ENCODE measurements around the gene CRISPLD2.
"Not testable (repeated sequence)": the region's sequence is repeated elsewhere in the genome, so short reads cannot be mapped to it uniquely, and the experiment has no call there.

CRISPLD2 gene

DNA sequence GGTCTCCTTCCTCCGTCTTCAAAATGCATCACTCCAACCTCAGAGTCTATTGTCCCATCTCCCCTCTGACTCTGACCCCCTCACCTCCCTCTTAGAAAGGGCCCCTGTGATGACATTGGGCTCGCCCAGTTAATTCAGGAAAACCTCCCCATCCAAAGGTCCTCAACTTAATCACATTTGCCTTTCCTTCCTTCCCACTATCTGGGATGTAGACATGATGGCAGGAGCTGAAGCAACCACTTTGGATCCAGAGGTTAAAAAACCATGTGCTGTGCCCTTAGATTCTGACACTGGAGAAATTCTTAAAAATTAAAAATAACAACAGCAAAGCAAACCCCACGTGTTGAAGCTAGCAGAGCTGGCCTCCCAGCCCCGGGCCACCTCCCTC lies 111.3 kb downstream of the CRISPLD2 start:
- DNase-seq (ENCODE audit: low read depth in 2 of 2): no peak

DNA sequence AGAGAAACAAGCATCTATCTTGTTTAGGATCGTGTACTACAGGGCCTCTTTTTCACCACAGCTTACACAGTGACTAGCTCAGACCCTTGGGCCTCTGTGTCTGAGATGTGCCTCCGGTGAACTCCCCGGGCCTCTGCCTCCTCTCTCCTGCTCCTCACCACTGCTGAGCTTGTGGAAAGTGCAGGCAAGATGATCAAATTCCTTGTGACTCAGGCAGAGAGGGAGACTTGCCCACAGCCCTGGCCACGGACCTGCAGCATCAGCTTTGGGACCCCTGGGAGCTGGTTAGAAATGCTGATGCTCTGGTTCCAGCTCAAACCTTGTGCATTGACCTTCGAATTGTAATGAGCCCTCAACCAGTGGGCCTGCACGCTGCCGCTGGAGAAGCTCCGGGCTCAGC lies 111.7 kb downstream of the CRISPLD2 start:
- DNase-seq (ENCODE audit: low read depth in 2 of 2): no peak

DNA sequence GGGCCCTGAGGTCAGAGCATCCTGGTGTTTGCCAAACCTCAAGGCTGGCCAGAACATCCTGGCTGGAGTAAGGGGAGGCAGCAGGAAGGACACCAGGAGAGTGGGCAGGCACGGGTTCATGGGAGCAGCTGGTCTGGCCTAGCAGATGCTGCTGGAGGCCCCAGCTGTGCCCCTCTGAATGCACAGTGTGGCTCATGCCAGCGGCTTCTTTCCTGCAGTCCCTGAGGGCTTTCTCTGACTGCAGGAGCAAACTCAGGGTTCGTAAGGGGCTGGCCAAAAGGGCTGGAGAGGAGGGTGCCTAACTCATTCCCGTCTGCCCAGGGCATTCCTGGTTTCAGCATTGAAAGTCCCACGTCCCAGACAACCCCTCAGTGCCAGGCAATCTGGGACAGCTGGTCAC lies 112.9 kb downstream of the CRISPLD2 start:
- DNase-seq (ENCODE audit: low read depth in 2 of 2): no peak

DNA sequence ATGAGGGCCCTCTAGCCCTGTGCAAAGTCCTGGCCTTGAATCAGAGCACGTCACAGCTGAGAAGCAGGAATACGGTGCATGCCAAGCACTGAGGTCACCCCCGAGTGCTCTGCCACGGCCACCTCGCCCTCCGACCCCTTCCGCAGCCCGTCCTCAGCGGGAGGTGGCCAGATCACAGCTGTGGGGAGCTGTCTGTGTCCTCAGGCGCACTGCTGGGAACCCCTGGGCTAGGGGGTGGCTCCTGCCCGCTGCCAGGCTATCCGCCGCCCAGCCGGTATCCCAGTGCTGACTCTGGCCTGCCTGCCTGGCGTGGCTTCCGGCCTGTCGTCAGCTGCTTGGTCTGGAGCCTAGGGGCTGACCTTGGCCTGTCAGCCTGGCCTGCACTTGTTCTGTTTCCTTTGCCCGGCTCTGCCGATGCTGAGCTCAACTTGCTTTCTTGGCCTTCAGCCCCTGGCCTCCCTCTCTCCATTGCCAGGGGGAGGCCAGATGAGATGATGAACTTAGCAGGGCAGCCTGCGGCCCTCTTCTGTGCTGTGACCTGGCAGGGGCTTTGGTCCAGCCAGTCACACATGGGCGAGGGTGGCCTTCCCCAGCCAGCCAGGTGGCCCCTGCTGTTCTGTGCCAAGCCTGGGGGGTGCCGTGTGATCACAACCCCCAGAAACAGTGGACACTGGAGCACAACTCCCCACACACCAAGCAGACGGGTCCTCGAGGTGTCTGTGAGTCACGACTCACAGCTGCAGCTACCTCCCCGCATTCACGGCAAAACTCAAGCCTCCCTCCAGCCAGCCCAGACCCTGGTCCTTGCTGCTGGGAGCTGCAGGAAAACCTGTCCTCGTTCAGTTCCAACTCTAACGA lies 114.2 kb downstream of the CRISPLD2 start:
- DNase-seq (ENCODE audit: low read depth in 2 of 2): no peak

DNA sequence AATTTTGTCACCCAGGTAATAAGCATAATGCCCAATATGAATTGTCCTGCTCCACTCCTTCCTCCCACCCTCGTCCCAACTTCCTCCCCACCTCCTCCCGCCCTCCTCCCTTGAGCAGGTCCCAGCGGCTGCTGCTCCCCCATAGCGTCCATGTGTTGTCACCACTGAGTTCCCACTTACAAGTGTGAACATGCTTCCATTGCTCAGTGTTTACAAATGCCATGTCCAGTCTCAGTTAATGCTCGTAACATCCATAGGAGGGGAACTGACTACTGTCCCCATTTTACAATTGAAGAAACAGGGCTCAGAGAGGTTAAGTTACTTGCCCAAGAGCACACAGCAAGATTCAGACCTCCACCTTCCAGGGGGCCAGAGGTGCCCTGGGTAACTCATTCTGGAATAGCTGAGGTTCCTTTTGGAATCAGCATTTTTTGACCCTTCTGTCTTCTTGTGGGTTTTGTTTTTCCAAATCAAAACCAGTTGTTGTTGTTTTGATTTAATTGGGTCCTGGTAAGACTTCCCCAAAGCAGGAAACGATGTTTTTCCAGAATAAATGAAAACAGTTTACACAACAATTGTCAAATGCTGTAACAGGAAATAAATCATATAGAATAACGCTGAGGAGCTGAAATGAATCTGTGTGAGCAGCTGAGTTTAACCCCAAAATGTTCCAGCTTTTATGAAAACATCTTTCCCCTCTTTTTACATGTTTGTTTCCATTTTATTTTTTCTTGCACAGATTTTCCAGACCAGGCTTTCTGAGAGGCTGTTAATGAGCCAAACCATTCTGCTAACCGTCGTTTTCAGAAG lies 117.6 kb downstream of the CRISPLD2 start:
- no peak for DNase-seq (ENCODE audit: low read depth in 2 of 2)

DNA sequence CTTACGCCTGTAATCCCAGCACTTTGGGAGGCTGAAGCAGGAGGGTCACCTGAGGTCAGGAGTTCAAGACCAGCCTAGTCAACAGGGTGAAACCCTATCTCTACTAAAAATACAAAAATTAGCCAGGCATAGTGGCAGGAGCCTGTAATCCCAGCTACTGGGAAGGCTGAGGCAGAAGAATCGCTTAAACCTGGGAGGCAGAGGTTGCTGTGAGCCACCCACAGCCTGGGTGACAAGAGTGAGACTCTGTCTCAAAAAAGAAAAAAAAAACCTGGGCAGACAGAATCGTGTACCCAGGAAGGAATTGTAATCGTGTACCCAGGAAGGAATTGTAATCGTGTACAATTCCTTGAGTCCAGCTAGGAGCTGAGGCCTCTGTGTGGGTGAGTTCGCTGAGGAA lies 118.8 kb downstream of the CRISPLD2 start:
- not testable (repeated sequence) for DNase-seq (ENCODE audit: low read depth in 2 of 2)

DNA sequence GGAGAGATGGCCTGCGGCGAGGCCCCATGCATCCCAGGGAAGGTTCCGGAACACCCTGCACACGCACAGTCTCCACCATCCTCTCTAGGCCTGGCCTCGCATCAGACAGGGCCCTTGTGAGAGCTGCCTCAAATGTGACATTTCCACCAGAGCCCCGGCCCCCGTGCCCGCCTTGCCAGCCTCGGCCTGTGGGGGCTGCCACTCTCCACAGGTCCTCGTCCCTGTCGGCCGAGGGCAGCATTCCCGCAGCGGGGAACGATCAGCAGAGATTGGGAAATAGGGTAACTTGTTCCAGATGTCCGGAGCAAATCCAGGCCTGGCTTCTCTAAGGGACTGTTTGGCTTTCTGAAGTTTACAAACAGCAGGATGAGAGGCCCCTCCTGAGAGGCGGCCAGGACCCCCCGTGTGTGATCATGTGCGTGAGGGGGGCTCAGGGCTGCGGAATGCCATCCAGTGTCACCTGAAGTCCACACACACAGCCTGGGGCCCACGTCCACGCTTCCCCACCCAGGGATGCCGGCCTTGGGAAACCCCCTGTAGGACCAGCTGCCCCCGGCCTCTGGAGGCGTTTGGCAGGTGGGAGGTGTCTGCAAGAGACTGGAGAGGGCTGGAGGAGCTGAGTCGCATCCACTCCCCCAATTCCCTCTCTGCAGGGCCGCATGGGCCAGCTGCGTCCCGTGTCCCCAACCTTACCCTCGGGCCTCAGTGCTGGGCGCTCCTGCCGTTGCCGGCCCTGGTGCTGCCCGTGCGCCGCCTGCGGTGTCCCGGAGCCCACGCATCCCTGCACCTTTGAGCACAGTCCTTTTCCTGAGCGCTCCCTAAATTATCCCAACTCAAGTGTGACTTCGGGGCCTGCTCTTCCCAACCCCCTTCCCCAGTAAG lies 121.1 kb downstream of the CRISPLD2 start:
- DNase-seq (ENCODE audit: low read depth in 2 of 2): no peak

DNA sequence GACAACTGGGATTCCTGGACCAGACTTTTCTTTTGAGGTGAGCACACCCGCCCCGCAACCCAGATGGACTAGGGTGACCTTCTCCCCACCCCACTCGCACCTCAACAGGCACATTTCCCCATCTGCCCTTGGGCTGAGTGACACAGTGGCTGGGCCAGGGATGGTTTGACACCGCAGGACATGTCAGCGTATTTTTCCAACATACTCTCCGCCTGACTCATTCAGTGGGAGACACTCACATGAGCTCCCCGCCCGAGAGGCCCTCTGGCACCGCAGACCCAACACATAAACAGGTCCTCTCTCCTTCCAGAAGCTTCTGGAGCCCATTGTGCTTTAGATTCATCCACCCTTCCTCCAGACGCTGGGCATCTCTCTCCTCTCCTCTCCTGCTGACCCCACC lies 122.1 kb downstream of the CRISPLD2 start:
- DNase-seq (ENCODE audit: low read depth in 2 of 2): no peak

DNA sequence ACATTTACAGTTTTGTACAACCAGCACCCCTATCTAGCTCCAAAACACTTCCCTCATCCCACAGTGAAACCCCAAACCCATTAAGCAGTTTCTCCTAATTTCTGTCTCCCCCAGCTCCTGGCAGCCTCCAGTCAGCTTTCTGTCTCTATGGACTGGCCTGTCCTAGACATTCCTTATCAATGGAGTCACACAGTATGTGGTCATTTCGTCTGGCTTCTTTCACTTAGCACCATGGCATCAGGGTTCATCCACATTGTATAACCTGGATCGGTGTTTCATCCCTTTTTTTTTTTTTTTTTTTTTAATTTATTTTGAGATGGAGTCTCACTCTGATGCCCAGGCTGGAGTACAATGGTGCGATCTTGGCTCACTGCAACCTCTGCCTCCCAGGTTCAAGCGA lies 123.0 kb downstream of the CRISPLD2 start:
- no peak for DNase-seq (ENCODE audit: low read depth in 2 of 2)

DNA sequence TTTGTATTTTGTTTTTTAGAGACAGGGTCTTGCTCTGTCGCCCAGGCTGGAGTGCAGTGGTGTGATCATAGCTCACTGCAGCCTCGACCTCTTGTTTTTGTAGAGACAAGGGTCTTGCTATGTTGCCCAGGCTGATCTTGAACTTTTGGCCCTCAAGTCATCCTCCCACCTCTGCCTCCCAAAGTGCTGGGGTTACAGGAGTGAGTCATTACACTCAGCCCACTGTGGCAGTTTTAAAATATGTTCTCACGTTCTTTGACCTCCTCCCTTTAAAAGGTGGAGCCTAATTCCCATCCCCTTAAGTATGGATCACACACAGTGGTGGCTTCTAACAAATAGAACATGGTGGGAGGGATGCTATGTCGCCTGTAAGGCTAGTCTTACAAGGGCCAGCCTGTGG lies 123.8 kb downstream of the CRISPLD2 start:
- no peak for DNase-seq (ENCODE audit: low read depth in 2 of 2)

DNA sequence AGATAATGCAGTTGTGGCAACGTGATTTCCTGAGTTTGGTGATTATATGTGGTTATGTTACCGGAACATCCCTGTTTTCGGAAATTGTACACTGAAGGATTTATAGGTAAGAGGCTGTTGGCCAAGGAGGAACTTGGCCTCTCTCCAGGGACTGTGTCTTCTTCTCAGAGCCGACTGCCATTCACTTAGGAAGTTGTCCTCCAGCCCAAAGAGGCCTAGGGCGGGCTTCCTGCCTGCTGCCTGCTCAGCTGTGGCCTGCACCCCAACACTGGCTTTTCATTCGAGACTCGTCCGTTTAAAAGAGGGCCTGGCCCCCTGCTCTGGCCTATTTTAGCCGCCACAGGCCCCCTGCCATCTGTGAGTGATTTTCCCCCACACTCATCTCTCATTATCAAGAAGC lies 127.2 kb downstream of the CRISPLD2 start:
- DNase-seq (ENCODE audit: low read depth in 2 of 2): no peak

DNA sequence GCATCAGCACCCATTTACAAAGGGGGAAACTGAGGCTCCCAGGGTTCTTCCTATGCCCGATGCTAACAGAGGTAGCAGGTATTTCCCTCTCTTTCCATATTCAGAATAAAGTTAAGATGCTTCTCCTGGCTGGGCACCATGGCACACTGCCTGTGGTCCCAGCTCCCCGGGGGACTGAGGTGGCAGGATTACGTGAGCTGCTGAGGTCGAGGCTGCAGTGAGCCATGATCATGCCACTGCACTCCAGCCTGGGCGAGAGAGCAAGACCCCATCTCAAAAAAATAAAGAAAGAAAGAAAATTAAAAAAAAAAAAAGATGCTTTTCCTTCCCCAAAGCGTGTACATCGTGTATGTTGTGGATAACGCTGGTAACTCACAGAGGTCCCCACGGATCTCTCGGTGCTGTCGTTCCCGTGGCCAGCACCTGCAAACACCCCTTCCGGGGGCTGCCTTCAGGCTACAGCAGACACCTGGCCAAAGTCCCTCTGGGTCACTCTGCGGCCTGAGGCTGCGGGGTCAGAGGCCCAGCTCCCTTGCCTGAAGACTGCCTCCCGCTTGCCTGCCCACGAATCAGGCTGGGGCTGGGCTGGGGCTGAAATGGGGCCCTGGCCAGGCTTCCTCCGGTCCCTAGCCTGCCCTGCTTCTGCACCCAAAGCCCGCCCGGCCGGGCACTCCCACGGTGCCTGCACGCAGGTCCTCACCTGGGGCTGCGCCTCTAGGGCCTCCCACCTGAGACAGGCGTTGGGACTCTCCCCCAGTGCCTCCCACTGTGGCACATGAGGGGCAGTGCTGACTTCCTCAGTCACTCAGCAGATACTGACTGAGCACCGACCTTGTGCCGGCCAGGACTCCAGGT lies 128.4 kb downstream of the CRISPLD2 start:
- DNase-seq (ENCODE audit: low read depth in 2 of 2): no peak

DNA sequence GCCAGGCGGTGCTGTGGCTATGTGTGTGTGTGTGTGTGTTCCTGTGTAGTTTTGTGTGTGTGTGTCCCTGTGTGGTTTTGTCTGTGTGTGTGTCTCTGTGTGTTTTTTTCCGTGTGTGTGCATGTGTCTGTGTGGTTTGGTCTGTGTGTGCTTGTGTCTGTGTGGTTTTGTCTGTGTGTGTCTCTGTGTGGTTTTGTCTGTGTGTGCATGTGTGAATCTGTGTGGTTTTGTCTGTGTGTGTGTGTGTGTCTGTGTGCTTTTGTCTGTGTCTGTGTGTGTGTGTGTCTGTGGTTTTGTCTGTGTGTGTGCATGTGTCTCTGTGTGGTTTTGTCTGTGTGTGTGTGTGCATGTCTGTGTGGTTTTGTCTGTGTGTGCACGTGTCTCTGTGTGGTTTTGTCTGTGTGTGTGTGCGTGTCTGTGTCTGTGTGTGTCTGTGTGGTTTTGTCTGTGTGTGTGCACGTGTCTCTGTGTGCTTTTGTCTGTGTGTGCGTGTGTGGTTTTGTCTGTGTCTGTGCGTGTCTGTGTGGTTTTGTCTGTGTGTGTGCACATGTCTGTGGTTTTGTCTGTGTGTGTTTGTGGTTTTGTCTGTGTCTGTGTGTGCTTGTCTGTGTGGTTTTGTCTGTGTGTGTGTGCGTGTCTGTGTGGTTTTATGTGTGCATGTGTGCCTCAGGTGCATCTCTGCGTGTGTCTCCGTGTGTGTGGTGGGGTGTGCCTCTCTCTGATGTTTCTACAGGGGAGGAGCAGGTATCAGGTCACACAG lies 129.2 kb downstream of the CRISPLD2 start:
- no peak for DNase-seq (ENCODE audit: low read depth in 2 of 2)

DNA sequence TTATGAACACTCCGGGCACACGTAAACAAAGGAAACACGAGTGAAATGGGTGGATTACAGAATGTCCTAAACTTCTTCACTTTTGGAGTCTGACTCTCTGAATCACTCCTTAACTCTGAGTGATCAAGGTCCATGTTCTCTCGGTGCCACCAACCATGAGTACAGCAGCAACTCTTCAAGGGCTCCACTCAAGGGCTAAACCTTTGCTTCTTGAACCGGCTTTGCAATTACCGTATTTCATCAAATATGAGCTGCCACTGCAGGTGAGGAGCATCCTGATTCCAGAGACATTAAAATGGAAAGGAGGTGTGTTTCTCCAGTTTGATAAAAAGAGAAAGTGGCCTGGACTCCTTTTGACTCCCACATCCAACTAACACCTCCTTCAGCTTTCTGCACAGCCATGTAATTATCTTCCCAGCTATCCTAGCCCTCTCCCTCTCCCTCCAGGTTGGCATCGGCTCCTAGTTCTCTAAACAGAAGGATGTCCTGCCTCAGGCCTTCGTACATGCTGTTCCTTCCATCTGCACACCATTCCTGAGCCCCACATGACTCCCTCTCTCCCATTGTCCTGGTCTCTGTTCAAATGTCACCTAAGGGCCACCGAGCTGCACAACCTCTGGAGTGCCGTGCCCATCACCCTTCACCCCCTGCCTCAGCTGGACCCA lies 130.1 kb downstream of the CRISPLD2 start:
- DNase-seq (ENCODE audit: low read depth in 2 of 2): no peak

DNA sequence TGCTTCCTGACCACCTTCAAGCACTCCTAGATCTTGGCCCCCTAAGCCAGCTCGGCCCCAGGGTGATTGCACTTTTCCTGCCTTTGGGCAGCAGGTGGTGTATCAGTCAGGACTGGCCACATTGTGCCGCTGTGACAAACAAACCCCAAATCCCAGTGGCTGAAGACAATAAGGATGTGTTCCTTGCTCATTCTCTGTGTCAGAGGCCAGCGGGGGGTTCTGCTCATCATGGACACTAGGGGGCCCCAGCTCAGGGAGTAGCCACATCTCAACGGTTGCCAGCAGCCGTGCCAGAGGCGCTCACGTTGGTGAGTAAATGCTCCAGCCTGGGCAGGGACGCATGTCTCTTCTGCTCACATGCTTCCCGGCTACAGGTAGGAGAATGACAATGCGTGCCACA lies 131.1 kb downstream of the CRISPLD2 start:
- DNase-seq (ENCODE audit: low read depth in 2 of 2): no peak

DNA sequence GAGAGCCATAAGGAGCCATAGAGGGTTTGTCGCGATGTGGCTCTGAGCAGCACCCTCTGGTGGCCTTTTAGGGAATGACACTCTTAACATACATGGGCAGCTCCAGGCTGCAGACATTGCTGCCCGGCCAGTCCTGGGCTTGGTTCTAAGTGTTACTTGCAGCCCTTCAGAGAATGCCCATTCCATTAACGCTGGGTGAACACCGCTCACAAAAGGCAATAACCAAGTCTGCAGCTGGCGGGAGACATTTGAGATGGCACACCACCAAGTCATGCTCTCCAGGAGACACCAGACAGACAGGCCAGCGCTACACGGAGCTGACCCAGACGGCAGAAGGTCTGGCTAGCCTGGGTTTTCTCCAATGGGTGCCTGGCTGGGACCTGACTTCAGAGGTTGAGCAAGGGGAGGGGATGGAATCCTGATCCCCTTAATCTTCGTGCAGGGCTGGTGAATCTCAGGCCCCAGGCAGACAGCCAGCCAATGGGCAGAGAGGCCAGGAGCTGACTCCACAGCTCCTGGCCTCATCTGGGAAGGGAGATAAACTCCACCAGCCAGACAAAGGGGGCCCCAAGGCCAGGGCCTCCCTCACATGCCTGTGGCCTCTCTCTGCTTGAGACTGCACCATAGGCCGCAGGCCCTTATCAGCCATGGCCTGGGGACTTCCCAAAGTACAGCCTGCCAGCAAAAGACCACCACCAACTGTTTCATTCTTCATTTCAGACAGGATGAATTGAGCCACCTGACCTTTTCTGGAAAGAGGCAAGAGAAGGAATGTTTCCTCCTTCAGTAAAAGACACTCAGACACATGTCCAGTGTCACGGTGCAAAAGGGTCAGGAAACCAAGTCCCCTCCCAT lies 132.8 kb downstream of the CRISPLD2 start:
- DNase-seq (ENCODE audit: low read depth in 2 of 2): peak; percentile 42 to 48

DNA sequence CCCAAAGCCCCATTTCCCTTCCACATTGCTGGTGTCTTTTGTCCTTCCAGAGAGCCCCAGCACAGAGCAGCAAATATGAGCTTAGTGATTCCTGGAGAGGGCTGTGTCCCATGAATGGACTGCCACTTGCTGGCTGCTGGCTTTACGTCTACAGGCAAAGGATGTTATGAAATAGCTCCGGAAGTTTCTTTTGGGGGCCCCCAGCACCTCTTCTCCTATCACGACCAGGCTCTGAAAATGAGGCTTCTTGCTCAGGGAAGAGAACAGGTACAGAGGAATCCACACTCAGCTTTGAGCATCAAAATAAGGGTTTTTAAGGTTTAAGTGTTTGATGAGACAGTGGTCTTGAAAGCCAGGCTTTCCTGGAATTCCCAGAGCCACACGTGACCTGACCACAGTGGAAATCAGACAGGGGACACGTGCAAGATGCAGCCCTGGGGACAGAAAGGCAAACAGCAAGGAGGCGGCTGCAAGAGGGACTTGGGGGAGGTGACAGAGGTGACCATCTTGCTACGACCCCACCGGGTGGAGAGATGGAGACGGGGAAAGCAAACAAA lies 133.5 kb downstream of the CRISPLD2 start:
- DNase-seq (ENCODE audit: low read depth in 2 of 2): no peak

DNA sequence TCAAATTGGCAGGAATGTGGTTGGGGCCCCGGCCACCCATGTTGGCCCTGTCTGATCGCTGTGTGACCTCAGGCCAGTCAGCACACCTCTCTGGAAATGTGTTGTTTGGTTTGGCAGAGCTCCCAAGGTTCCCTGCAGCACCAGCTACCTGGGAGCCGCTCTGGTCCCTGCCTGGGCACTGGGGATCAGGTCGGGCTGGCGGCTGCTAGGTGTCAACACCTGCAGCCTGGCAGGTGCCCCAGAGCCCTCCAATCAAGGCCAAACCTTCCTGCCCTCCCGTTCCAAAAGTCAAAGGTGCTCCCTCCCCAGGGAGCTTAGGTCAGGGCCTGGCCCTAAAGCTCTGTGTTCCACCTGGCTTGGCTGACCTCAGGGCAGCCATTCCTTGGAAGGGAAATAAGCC lies 135.6 kb downstream of the CRISPLD2 start:
- no peak for DNase-seq (ENCODE audit: low read depth in 2 of 2)

DNA sequence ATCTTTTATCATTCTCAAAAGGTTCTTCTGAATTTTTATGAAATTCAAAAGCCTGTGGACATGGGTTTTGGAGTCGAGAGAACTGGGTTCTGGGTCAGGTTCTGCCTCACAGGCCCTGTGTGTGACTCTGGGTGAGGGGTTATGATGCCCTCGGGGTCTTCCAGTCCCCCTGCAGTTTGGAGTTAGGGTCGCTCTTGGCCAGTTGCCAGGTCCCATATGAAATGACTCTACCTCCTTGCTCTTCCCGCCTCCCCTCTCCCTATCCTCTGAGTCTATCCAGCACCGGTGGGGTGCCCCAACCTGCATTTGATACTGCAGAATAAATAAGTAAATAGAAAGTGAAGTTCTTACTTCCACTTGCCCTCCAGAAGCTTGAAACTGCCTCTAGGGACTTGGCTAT lies 137.4 kb downstream of the CRISPLD2 start:
- no peak for DNase-seq (ENCODE audit: low read depth in 2 of 2)

Measured in stimulated activated CD8-positive, alpha-beta memory T cell treated with anti-CD3 and anti-CD28 coated beads, Interleukin-7, amount 100 ng/mL, for 4 hours (primary cell).